B cell (primary cell): ENCODE data around the gene OVCH2. TPM values are rescaled to one million over a fixed set of nuclear protein-coding genes. Genes with fewer than 3 reads are reported as not detected.

Source experiments
- ATAC-seq: fragments of 200-7000 bp; cut with Tn5 transposase; one replicate; pipeline ENCODE4 v1.10.0; 2021; ENCODE audit warnings: low read depth, mild to moderate bottlenecking, moderate number of reproducible peaks, moderate library complexity
- CTCF ChIA-PET: fragments of 350-600 bp; sonication (Branson Sonifier 250); formaldehyde crosslinking; loops from one replicate; lab custom pipeline; 2021; ENCODE audit warnings: antibody characterized with exemption, inconsistent platforms; lab: Charles Lee
- POLR2A ChIA-PET: fragments of 350-600 bp; sonication (Branson Sonifier 250); formaldehyde crosslinking; loops from one replicate; lab custom pipeline; 2021; ENCODE audit warnings: antibody characterized with exemption; lab: Charles Lee
- DNase-seq: peaks from one replicate; pipeline ENCODE4 v3.0.0; 2013
- H2AFZ ChIP-seq: 2 replicates; pipeline ENCODE4 v1.6.1; 2012; ENCODE audit warnings: mild to moderate bottlenecking, low read depth, low read length; ENCODE audit not compliant: insufficient read depth, poor library complexity, severe bottlenecking
- H3K27ac ChIP-seq, 2 donors: 1 replicate in 1 of 2; 2 replicates in 1 of 2; pipeline ENCODE4 v1.5.1; 2012 to 2013; ENCODE audit warnings: low read length in 2 of 2, mild to moderate bottlenecking in 2 of 2, moderate library complexity in 1 of 2
- H3K27me3 ChIP-seq, 4 experiments: fragments of 200-600 bp in 1 of 4; sonication (generic) in 1 of 4; replicated peaks in 1 of 4; 1 replicate in 2 of 4; 2 replicates in 2 of 4; pipeline versions ENCODE4 v1.6.1 to v1.7.0; 2013 to 2016; ENCODE audit warnings: low read length in 3 of 4, mild to moderate bottlenecking in 2 of 4, mixed read lengths in 1 of 4, moderate library complexity in 1 of 4; ENCODE audit not compliant: insufficient read depth in 4 of 4, control insufficient read depth in 3 of 4; ENCODE audit errors: control extremely low read depth in 1 of 4
- H3K36me3 ChIP-seq, 2 experiments: replicated peaks in 1 of 2; 1 replicate in 1 of 2; 2 replicates in 1 of 2; pipeline versions ENCODE4 v1.6.1 to v1.7.1; 2013; ENCODE audit warnings: low read length in 1 of 2; ENCODE audit not compliant: insufficient read depth in 2 of 2, control insufficient read depth in 1 of 2; ENCODE audit errors: control extremely low read depth in 1 of 2, extremely low read depth in 1 of 2
- H3K4me1 ChIP-seq, 2 donors: fragments of 200-600 bp in 1 of 2; sonication (generic) in 1 of 2; 1 replicate in 1 of 2; 2 replicates in 1 of 2; pipeline versions ENCODE4 v1.5.1 to v1.6.1; 2013 to 2017; ENCODE audit warnings: low read length in 2 of 2; ENCODE audit not compliant: control insufficient read depth in 2 of 2, insufficient read depth in 2 of 2
- H3K4me2 ChIP-seq: replicated peaks from 2 replicates; pipeline ENCODE3; 2012; ENCODE audit warnings: mild to moderate bottlenecking, low read depth, low read length; ENCODE audit not compliant: poor library complexity, severe bottlenecking
- H3K4me3 ChIP-seq, 5 experiments: fragments of 200-600 bp in 1 of 5; sonication (generic) in 1 of 5; 1 replicate in 3 of 5; 2 replicates in 2 of 5; pipeline versions ENCODE4 v1.5.1 to v1.7.0; 2011 to 2016; ENCODE audit warnings: low read length in 4 of 5, mild to moderate bottlenecking in 4 of 5, low read depth in 2 of 5, control low read depth in 1 of 5, moderate library complexity in 1 of 5; ENCODE audit not compliant: insufficient read depth in 1 of 5; ENCODE audit errors: control extremely low read depth in 1 of 5, extremely low read depth in 1 of 5
- H3K79me2 ChIP-seq: fragments of 200-600 bp; sonication (generic); one replicate; pipeline ENCODE4 v1.6.0; 2016; ENCODE audit warnings: low read length; ENCODE audit not compliant: control insufficient read depth, insufficient read depth
- H3K9ac ChIP-seq: fragments of 200-600 bp; sonication (generic); 2 replicates; pipeline ENCODE4 v1.6.1; 2017; ENCODE audit warnings: mild to moderate bottlenecking, low read length, moderate library complexity
- H3K9me3 ChIP-seq, 3 donors: one replicate each; pipeline versions ENCODE4 v1.6.1 to v1.7.1; 2013; ENCODE audit warnings: low read length in 2 of 3; ENCODE audit not compliant: control insufficient read depth in 2 of 3, insufficient read depth in 1 of 3; ENCODE audit errors: control extremely low read depth in 1 of 3
- H4K20me1 ChIP-seq: 2 replicates; pipeline ENCODE4 v1.6.0; 2012; ENCODE audit warnings: mild to moderate bottlenecking, low read length; ENCODE audit not compliant: insufficient read depth, control insufficient read depth, poor library complexity, severe bottlenecking
- H3K27ac Mint-ChIP-seq: one replicate; pipeline ENCODE4 v1.8.0; 2021; ENCODE audit warnings: mixed read lengths
- H3K27me3 Mint-ChIP-seq: one replicate; pipeline ENCODE4 v1.8.0; 2021; ENCODE audit warnings: mixed read lengths
- H3K4me1 Mint-ChIP-seq: one replicate; pipeline ENCODE4 v1.8.0; 2021; ENCODE audit warnings: mixed read lengths
- H3K4me3 Mint-ChIP-seq: one replicate; pipeline ENCODE4 v1.8.0; 2021; ENCODE audit warnings: mixed read lengths
- H3K9me3 Mint-ChIP-seq: one replicate; pipeline ENCODE4 v1.8.0; 2022; ENCODE audit warnings: mixed read lengths; ENCODE audit not compliant: insufficient read depth
- EZH2 ChIP-seq: IDR thresholded peaks from 2 replicates; pipeline ENCODE4 v1.6.1; 2012; ENCODE audit warnings: borderline replicate concordance, low read depth, mild to moderate bottlenecking, moderate library complexity, low read length; ENCODE audit not compliant: insufficient read depth, poor library complexity, severe bottlenecking
- WGBS: methylation state at CpG from one replicate; pipeline ENCODE4 v1.1.5; 2013; ENCODE audit warnings: missing lambda C conversion rate; ENCODE audit not compliant: insufficient coverage; 5-methylcytosine and 5-hydroxymethylcytosine counted together
- intact Hi-C: fragments of 100-400 bp; cut with micrococcal nuclease; formaldehyde crosslinking; loops from one replicate; pipeline ENCODE4 v1.10.0; 2022
- polyA plus RNA-seq: library from polyadenylated mRNA; depleted of rRNA; stranded (reverse); fragments of >200 nt; gene quantifications from 2 replicates; pipeline ENCODE4 v1.2.3, GENCODE V29; 2012
- total RNA-seq, 2 donors: library from RNA; stranded (reverse); fragments of 120-200 nt in 1 of 2; gene quantifications; 1 replicate in 1 of 2; 2 replicates in 1 of 2; pipeline versions ENCODE4 v1.2.3 to v1.2.4, GENCODE V29; 2013 to 2022
- TF ChIP-seq, protein P1 (sequence below): fragments of 200-600 bp; IDR thresholded peaks from one replicate; pipeline ENCODE4 v1.8.0; 2022; ENCODE audit warnings: antibody characterized with exemption, mild to moderate bottlenecking

Gene OVCH2
- total and polyA plus RNA-seq, 2 donors (not counting 1 experiment from before 2014, with no cell fraction given): not detected

DNA sequence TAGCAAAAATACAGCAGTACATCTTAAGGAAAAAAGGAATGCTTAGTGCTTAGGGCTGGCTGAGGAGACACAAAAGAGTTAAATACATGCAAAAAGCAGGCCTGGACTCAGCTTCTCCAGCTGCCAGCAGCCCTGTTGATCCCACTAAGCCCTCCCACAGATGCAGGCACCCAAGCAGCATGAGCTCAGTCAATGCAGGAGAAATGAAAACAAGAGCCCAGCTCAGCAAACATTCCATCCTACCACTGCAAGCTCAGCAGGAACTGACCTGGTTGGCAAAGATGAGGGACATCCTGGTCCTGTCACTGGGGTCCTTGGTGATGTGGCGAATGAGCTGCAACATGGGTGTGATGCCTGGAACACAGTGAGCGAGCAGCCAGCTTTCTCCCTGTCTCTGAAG lies 38.8 kb downstream of the OVCH2 start:
- H2AFZ ChIP-seq: no peak overlapping the region
- CTCF ChIA-PET: interaction anchor here (1.0 to 5.6 kb wide), 8 partner anchors 28 to 570 kb away, joined by 3 to 53 read pairs (median 4); no protein-coding TSS in a partner anchor
- H3K4me3 Mint-ChIP-seq: no peak overlapping the region
- H3K27me3 ChIP-seq: peaks cover 0 to 2% (median 0%) of the 10 kb centered on the region in 4 experiments
- no peaks in the 10 kb centered on the region for H3K79me2 ChIP-seq
- no peak overlapping the region for H3K9ac ChIP-seq
- no peak overlapping the region for H3K27ac ChIP-seq
- H3K27ac Mint-ChIP-seq: no peak overlapping the region
- POLR2A ChIA-PET: no interaction called here
- H3K36me3 ChIP-seq: no peaks in the 10 kb centered on the region
- no peak for ATAC-seq
- no peak overlapping the region for H3K4me2 ChIP-seq
- no peaks in the 10 kb centered on the region for H3K27me3 Mint-ChIP-seq
- intact Hi-C loops: no loop called here
- H3K9me3 Mint-ChIP-seq: no peaks in the 10 kb centered on the region
- no peaks in the 10 kb centered on the region for H4K20me1 ChIP-seq
- TF ChIP-seq EZH2: no peak
- TF ChIP-seq, protein P1, sequence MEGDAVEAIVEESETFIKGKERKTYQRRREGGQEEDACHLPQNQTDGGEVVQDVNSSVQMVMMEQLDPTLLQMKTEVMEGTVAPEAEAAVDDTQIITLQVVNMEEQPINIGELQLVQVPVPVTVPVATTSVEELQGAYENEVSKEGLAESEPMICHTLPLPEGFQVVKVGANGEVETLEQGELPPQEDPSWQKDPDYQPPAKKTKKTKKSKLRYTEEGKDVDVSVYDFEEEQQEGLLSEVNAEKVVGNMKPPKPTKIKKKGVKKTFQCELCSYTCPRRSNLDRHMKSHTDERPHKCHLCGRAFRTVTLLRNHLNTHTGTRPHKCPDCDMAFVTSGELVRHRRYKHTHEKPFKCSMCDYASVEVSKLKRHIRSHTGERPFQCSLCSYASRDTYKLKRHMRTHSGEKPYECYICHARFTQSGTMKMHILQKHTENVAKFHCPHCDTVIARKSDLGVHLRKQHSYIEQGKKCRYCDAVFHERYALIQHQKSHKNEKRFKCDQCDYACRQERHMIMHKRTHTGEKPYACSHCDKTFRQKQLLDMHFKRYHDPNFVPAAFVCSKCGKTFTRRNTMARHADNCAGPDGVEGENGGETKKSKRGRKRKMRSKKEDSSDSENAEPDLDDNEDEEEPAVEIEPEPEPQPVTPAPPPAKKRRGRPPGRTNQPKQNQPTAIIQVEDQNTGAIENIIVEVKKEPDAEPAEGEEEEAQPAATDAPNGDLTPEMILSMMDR: no peak
- H3K9me3 ChIP-seq: no peaks in the 10 kb centered on the region
- DNase-seq: no peak
- peaks cover 2 to 13% of the 10 kb centered on the region in 2 donors for H3K4me1 ChIP-seq
- peaks cover 14% of the 10 kb centered on the region for H3K4me1 Mint-ChIP-seq
- 100% methylated on average over 2 of the region's 2 CpGs for WGBS
- no peak overlapping the region for H3K4me3 ChIP-seq

DNA sequence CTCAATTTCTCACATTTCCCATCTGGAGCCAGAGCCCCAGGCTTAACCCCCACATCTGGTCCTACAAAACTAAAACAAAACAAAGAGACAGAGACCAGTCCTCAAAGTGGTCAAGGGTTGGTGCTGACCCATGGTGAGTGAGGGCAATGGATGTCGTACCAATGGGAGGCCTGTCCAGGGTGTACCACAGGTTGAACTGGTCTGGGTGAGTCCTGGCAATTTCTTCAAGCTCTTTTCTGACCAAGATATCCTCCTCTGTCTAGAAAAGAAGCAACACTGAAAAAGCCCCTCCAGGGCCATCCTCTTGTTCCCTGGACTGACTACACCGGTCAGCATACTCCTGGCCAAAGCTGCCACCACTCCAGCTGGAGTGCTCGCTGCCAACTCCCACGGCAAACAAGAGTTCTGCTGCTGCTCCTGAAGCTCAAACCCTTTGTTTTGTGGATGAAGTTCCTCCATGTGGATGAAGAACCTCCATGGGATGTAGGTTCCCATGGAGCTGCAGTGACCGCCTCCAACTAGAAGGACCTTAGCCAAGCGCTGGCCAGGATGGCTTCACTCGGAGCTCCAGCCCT lies 39.9 kb downstream of the OVCH2 start:
- ChIA-PET CTCF (interaction anchor here (1.0 to 5.6 kb wide), 21 partner anchors 17 to 854 kb away, joined by 3 to 53 read pairs (median 4); partner anchors contain the start of gene PPFIBP2), POLR2A (no interaction called here)
- Histone ChIP-seq H2AFZ (no peak overlapping the region), H4K20me1 (no peaks in the 10 kb centered on the region), H3K4me2 (no peak overlapping the region), H3K4me3 (no peak overlapping the region), H3K36me3 (no peaks in the 10 kb centered on the region), H3K27ac (no peak overlapping the region), H3K4me1 (peaks cover 0 to 8% of the 10 kb centered on the region in 2 donors), H3K79me2 (no peaks in the 10 kb centered on the region), H3K9ac (no peak overlapping the region), H3K9me3 (no peaks in the 10 kb centered on the region), H3K27me3 (no peaks in the 10 kb centered on the region)
- Mint-ChIP-seq H3K27me3 (no peaks in the 10 kb centered on the region), H3K27ac (no peak overlapping the region), H3K9me3 (no peaks in the 10 kb centered on the region), H3K4me1 (peaks cover 5% of the 10 kb centered on the region), H3K4me3 (no peak overlapping the region)
- DNase-seq: no peak
- intact Hi-C loops: no loop called here
- 92% methylated on average over 6 of the region's 7 CpGs for WGBS
- TF ChIP-seq, protein P1: no peak
- no peak for TF ChIP-seq EZH2
- no peak for ATAC-seq
